ENCODE measurements around the gene KLHL36.

Gene KLHL36

DNA sequence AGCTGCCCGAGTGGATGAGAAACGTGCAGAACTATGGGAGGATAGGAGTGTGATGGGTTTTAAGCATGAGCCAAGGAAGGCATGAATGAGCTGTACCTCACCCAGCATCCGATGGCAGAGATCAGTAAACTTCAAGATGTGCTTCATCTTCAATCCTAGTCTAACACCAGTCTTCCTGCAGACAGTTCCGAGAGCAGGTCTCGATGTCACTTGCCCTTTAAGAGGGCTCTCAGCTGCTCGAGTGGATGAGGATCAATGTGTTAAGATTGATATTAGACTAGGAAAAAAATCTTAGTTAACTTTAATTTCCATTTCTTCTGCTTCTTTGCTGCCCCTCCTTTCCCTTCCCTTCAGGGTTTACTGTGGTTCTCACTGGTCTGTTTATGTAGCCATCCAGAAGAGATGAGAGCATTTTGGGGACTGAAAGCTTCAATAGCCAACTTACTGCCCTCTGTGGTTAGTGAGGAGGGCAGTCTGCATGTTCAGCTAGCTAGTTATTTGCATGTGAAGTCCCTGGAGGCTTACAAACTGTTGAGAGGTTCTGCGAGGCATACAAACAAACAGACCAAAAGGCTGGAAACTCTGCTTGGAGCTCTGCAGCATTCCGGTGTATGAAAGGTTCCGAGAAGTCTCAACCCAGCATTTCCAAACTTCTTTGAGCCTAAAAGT is 15.3 kb downstream of the KLHL36 start:
- TF ChIP-seq ZNF274 (IDR thresholded peaks at IDR 0.05; ENCODE audit: low read depth, low read length), result no peak
- H3K4me3 ChIP-seq (ENCODE audit: low read length), result peak overlapping the region; percentile 11; the same call in 1 of the 2 replicates

DNA sequence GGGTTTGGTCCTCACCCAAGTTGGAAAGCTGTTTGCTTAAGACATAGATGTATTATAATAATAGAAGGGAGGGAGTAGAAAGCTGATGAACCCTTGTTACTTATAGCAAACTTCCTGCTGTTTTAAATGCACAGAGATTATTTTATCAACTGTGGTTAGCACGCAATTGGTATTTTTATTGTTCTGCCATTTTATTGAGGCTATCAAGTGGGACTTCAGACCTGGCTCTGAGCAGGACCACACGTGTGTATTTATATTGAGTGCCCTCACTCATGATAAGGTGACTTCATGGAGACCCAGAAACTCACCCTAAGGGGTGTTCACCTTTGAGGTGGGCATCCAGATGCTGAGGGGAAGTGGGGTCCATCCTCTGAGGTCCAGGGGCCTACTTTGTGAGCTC is 17.0 kb downstream of the KLHL36 start:
- H3K4me3 ChIP-seq (ENCODE audit: low read length), result no peak overlapping the region
- no peak for TF ChIP-seq ZNF274 (IDR thresholded peaks at IDR 0.05; ENCODE audit: low read depth, low read length)

DNA sequence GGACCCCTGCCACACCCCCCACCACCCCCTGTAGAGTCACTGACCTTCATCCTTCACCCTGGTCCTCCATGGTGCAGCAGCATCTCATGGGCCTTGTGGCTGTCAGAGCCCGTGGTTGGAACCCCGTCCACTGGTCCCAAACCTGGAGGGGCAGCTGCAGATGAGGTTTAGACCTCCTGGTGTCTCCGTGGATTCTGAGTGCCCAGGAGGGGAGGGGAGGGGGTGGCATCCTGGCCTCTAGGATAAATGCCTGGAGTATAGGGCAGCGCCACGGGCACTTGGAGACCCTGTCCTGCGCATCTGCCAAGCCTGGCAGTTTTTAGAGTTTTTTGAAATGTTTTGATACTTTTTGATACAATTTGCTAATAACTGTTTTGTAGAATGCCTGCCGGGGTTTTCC is 17.5 kb downstream of the KLHL36 start:
- no peak overlapping the region for H3K4me3 ChIP-seq (ENCODE audit: low read length)
- no peak for TF ChIP-seq ZNF274 (IDR thresholded peaks at IDR 0.05; ENCODE audit: low read depth, low read length)

DNA sequence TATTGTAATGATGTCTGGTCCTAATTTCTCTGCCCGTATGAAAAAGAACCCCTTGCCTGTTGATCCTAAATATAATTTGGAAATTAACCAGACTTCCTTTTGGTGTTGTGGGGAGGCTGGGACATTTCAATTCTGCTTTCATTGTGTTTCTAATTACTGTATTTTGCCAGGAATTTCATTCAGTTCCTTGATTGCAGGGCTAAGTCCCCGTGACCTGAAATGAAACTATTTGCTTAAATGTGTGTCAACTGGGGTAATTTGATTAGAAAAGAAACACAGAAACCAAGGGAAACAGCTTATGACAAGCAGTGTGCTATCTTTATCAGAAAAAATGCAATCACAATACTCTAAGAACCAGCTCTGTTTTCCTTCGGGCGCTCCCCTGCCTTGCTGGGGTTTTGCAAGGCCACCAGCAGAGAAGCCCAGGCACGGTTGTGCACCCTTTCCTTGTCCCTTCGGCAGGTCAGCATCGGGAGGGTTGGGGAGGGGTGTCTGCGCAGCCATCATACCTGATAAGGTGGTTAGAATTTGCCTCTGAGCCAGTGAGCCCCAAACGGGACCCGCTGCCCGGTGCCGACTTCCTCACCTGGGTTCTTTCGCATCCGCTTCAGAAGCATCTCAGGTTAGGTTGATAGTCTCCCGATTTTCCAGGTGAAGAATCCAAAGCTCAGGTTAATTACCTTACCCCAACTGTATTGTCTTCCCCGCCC is 19.4 kb downstream of the KLHL36 start:
- H3K4me3 ChIP-seq (ENCODE audit: low read length), result no peak overlapping the region
- no peak for TF ChIP-seq ZNF274 (IDR thresholded peaks at IDR 0.05; ENCODE audit: low read depth, low read length)

DNA sequence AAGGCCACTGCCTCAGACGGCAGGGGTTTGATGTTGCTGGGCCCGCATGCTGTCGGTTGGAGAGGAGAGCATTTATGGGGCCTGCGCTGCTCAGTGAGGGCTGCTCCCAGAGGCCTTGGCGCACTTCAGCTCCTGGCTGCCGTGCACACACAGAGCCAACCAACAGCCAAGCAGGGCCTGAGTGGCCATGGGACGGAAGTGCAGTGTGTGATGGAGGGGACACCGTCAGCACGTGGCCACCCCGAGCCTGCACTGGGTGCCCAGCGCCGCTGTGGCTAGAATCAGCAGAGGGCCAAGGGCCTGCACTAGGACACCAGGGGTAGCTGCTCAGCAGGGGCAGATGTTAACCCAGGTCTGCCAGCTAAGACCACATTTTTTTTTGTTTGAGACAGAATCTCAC is 21.8 kb downstream of the KLHL36 start:
- TF ChIP-seq ZNF274 (IDR thresholded peaks at IDR 0.05; ENCODE audit: low read depth, low read length), result no peak
- H3K4me3 ChIP-seq (ENCODE audit: low read length), result no peak overlapping the region

DNA sequence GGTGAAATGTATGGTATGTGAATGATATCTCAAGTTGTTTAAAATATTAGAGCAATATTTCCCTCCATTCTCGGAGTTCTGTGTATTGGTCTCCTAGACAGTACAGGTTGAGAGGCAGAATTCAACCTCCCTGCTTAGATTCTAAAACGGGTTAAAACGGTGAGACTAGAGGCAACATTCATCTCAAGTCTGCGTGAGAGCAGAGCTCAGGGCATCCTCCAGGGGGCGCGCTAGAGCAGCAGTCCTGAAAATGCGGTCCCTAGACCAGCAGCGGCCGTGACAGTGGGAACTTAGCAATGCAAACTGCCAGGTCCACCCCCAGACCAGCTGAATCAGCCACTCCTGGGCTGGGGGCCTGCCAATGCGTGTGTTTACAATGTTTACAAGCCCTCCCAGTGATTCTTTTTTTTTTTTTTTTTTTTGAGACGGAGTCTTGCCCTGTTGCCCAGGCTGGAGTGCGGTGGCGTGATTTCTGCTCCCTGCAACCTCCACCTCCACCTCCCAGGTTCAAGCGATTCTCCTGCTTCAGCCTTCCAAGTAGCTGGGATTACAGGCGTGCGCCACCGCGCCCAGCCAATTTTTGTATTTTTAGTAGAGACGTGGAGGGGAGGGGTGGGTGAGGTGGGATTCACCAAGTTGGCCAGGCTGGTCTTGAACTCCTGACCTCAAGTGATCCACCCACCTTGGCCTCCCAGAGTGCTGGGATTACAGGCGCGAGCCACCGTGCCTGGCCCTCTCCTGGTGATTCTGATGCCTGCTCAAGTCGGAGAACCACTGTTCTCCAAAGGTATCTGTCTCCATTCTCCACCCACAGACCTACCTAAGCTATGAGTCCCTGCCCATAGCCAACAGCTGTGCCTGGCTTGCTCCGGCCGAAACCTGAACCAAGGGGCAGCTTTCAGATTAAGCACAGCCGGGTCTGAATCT is 24.2 kb downstream of the KLHL36 start:
- no peak overlapping the region for H3K4me3 ChIP-seq (ENCODE audit: low read length)
- TF ChIP-seq ZNF274 (IDR thresholded peaks at IDR 0.05; ENCODE audit: low read depth, low read length), result no peak

DNA sequence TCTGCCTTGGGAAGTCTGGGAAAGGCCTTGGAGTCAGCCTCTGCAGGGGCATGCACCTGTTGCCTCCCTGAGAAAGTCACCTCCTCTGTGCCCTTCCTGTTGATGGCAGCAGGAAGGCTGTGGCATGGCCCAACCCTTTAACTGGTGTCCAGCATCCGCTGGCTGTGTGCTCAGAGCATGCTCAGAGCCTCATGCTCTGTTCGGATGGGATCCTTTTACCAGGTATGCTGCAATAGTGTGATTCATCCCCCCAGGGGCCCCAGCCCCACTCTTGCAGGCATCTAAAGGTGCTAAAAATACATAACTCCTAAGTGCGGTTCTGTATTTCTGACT is 24.9 kb downstream of the KLHL36 start:
- no peak for TF ChIP-seq ZNF274 (IDR thresholded peaks at IDR 0.05; ENCODE audit: low read depth, low read length)

DNA sequence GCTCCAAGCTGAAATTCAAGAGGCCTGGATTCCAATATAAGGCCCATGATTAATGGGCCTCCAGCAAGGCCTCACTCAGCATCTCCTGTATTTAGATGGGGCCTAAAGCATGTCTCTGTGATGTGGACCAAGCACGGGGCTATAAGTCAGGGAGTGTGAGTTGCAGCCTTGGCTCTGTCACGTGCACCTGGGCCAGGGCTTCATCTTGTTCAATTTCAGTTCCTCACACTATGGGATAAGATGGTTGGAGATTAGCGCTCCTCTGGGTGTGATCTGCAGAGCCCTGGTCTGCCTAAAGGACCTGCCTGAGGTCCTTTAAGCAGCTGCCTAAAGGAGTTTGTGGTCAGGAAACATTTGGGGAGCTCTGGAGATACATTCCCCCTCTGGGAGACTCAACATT is 25.2 kb downstream of the KLHL36 start:
- H3K4me3 ChIP-seq (ENCODE audit: low read length), result no peak overlapping the region
- TF ChIP-seq ZNF274 (IDR thresholded peaks at IDR 0.05; ENCODE audit: low read depth, low read length), result no peak

More for the DNA sequence above, 24.9 kb downstream of the KLHL36 start:
- H3K4me3 ChIP-seq (ENCODE audit: low read length), result no peak overlapping the region

DNA sequence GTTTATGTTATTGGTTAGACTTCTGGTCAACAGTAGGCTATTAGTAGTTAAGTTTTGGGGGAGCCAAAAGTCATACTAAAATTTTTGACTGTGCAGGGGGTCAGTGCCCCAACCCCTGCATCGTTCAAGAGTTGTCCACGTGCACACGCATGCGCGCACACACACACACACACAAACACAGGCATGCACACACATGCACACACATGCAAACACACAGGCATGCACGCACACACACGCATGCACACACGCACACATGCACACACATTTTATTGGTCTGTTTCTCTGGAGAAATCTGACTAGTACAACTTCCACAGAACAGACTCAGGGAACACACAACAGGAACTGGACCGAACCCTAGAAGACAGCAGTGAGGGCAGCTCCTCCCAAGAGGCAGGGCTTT is 27.1 kb downstream of the KLHL36 start:
- TF ChIP-seq ZNF274 (IDR thresholded peaks at IDR 0.05; ENCODE audit: low read depth, low read length), result no peak

DNA sequence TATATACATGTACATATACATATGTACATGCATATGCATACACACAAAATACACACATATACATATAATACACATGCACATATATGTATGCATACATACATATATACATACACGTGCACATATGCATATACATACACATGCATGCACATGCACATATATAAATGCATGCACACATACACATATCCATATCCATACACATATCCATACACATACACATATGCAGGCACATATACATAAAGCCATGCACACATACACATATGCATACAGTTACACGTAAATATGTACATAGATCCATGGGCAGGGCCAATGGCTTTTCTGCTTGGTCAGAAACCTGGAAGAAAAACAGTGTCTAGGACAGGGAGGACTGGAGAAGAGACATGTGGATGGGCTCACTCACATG is 27.6 kb downstream of the KLHL36 start:
- no peak for TF ChIP-seq ZNF274 (IDR thresholded peaks at IDR 0.05; ENCODE audit: low read depth, low read length)
- no peak overlapping the region for H3K4me3 ChIP-seq (ENCODE audit: low read length)

More for the DNA sequence above, 27.1 kb downstream of the KLHL36 start:
- no peak overlapping the region for H3K4me3 ChIP-seq (ENCODE audit: low read length)

DNA sequence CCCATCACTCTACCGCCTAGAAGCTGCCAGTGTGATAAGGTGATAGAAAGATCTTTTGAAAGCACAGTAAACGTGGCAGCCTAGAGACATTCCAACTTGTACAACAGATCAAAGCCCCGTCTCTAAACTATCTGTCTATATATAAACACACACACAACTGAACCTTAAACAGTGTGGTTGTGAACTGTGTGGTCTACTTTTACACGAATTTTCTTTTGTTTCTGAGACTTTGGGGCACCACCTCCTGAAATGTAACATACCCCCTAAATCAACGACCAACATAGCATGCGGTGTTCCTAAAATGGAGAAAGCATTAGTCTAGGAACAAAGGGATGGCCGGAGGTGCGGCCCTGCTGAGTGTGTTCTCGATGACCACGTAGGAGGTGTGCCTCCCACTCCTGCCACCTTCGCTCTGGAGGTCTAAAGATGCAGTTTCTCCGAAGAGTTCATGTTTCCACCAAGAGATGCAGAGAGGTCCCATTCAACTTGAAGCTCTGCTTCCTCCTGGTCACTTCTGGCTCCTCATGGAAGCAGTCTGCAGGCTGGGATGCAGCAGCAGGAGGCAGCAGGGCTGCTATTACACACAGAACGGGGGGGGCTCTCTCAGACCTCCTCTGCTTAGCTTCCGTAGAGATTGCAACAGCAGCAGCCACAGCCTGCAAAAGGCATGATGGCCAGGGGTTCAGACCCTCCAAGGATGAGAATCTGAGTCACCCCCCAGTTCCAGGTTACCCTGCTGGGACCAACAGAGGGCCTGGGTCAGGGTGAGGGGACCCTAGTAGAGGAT is 28.9 kb downstream of the KLHL36 start:
- no peak for TF ChIP-seq ZNF274 (IDR thresholded peaks at IDR 0.05; ENCODE audit: low read depth, low read length)

DNA sequence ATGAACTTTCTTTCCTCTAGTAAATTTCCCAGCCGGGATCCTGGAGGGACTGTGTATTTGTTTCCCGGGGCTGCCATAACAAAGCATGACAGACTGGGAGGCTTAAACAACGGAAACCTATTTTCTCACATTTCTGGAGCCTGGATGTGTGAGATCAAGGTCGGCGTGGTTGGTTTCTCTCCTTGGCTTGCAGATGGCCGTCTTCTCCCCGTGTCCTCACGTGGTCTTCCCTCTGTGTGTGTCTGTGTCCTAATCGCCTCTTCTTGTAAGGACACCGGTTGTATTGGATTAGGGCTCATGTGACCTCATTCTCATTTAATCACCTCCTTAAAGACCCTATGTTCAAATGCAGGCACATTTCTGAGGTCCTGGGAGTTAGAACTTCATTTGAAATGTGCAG is 29.5 kb downstream of the KLHL36 start:
- no peak overlapping the region for H3K4me3 ChIP-seq (ENCODE audit: low read length)
- TF ChIP-seq ZNF274 (IDR thresholded peaks at IDR 0.05; ENCODE audit: low read depth, low read length), result no peak

More for the DNA sequence above, 28.9 kb downstream of the KLHL36 start:
- H3K4me3 ChIP-seq (ENCODE audit: low read length), result no peak overlapping the region

DNA sequence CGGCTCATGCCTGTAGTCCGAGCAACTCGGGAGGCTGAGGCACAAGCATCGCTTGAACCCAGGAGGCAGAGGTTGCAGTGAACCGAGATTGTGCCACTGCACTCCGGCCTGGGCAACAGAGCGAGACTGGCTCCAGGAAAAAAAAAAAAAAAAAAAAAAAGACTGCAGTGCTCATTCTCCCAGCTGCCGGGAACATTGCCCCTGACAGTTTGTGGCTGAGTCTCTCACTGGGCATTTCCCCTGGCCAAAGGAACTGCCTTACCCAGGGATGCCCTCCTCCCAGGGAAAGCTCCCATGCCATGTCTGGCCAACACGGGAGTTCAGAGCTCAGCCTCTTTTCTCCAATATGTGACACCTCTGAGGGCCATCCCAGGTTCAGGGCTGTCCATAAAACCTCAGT is 30.2 kb downstream of the KLHL36 start:
- no peak overlapping the region for H3K4me3 ChIP-seq (ENCODE audit: low read length)
- no peak for TF ChIP-seq ZNF274 (IDR thresholded peaks at IDR 0.05; ENCODE audit: low read depth, low read length)
